NB4 (cell line): Measurements from ENCODE around the gene WDFY4.

ENCODE experiments used
- DNase-seq: peaks from one replicate; pipeline ENCODE4 v3.0.0; 2010; ENCODE audit warnings: low read depth
- H3K4me3 ChIP-seq: one replicate; pipeline ENCODE4 v1.5.1; 2011; ENCODE audit warnings: mild to moderate bottlenecking, low read depth, low read length, moderate library complexity
- CTCF ChIP-seq: IDR thresholded peaks from one replicate; pipeline ENCODE4 v1.5.1; 2012; ENCODE audit warnings: low read depth, low read length
- MAX ChIP-seq: IDR thresholded peaks from 2 replicates; pipeline ENCODE4 v1.6.1; 2011; ENCODE audit warnings: low read depth, low read length
- MYC ChIP-seq: IDR thresholded peaks from 2 replicates; pipeline ENCODE4 v1.6.1; 2011; ENCODE audit warnings: low read depth, low read length
- POLR2A ChIP-seq: IDR thresholded peaks from 2 replicates; pipeline ENCODE4 v1.6.1; 2011; ENCODE audit warnings: mild to moderate bottlenecking; ENCODE audit not compliant: insufficient read length; ENCODE audit errors: extremely low read depth

WDFY4 gene

GRCh38 chr10:48811917-48812316 lies 127.2 kb downstream of the WDFY4 start:
- DNase-seq = no peak
- no peak overlapping the region for H3K4me3 ChIP-seq
- TF ChIP-seq MAX (no peak), MYC (no peak), CTCF (no peak), POLR2A (no peak)

GRCh38 chr10:48813291-48813690 lies 128.6 kb downstream of the WDFY4 start:
- DNase-seq = no peak
- no peak for TF ChIP-seq POLR2A
- no peak for TF ChIP-seq MAX
- no peak for TF ChIP-seq MYC
- TF ChIP-seq CTCF = no peak
- H3K4me3 ChIP-seq = no peak overlapping the region

GRCh38 chr10:48813825-48814224 lies 129.2 kb downstream of the WDFY4 start:
- H3K4me3 ChIP-seq = no peak overlapping the region
- TF ChIP-seq POLR2A = no peak
- no peak for TF ChIP-seq MAX
- no peak for TF ChIP-seq CTCF
- TF ChIP-seq MYC = no peak
- DNase-seq = no peak

- DNase-seq = no peak
- no peak for TF ChIP-seq MAX
- TF ChIP-seq MYC = no peak
- no peak for TF ChIP-seq POLR2A
- TF ChIP-seq CTCF = no peak
- H3K4me3 ChIP-seq = no peak overlapping the region
Observed at GRCh38 chr10:48814933-48815332, 130.3 kb downstream of the WDFY4 start.

GRCh38 chr10:48817141-48817540 lies 132.5 kb downstream of the WDFY4 start:
- TF ChIP-seq MAX = no peak
- TF ChIP-seq POLR2A = no peak
- TF ChIP-seq MYC = no peak
- TF ChIP-seq CTCF = no peak
- H3K4me3 ChIP-seq = no peak overlapping the region
- no peak for DNase-seq

GRCh38 chr10:48818081-48818480 lies 133.4 kb downstream of the WDFY4 start:
- no peak for DNase-seq
- H3K4me3 ChIP-seq = no peak overlapping the region
- TF ChIP-seq MYC (no peak), CTCF (no peak), MAX (no peak), POLR2A (no peak)
